Activated T-cell treated with anti-CD3 and anti-CD28 coated beads, Interleukin-2, amount 50 U/mL, for 4 hours (primary cell): ENCODE results near the gene MASP1. TPM values are rescaled to one million over a fixed set of nuclear protein-coding genes. Genes with fewer than 3 reads are reported as not detected.
"Not testable (repeated sequence)": the region's sequence is repeated elsewhere in the genome, so short reads cannot be mapped to it uniquely, and the experiment has no call there.

ENCODE experiments used
- ATAC-seq, 2 donors: fragments of 200-7000 bp; cut with Tn5 transposase; one replicate each; pipeline ENCODE4 v1.10.0; 2021
- DNase-seq: peaks from one replicate; pipeline ENCODE4 v3.0.0-alpha.2; 2020
- H3K27me3 Mint-ChIP-seq: one replicate; pipeline ENCODE4 v1.8.0; 2021; ENCODE audit warnings: low read depth, mixed read lengths
- H3K36me3 Mint-ChIP-seq: one replicate; pipeline ENCODE4 v1.8.0; 2022; ENCODE audit warnings: mixed read lengths; ENCODE audit not compliant: insufficient read depth
- H3K4me1 Mint-ChIP-seq: one replicate; pipeline ENCODE4 v1.8.0; 2021; ENCODE audit warnings: low read depth, mixed read lengths
- H3K4me3 Mint-ChIP-seq: one replicate; pipeline ENCODE4 v1.8.0; 2021; ENCODE audit warnings: mild to moderate bottlenecking, moderate library complexity, mixed read lengths
- H3K9me3 Mint-ChIP-seq: one replicate; pipeline ENCODE4 v1.8.0; 2021; ENCODE audit warnings: mixed read lengths
- total RNA-seq, 3 donors: library from RNA; stranded (reverse); gene quantifications; one replicate each; pipeline ENCODE4 v1.2.1, GENCODE V29; 2021

Gene MASP1
- total RNA-seq, 3 donors from 2014 or later = 0.13 to 0.35 TPM; not detected in 1

- DNase-seq = no peak
- ATAC-seq = no peak
- no peak overlapping the region for H3K4me3 Mint-ChIP-seq
Measured at GRCh38 chr3:187210545-187211327, 80.8 kb downstream of the MASP1 start.

GRCh38 chr3:187210091-187210490 lies 81.4 kb downstream of the MASP1 start:
- ATAC-seq = no peak
- Mint-ChIP-seq H3K36me3 (no peaks in the 10 kb centered on the region), H3K9me3 (no peaks in the 10 kb centered on the region), H3K27me3 (peaks cover 9% of the 10 kb centered on the region), H3K4me1 (no peaks in the 10 kb centered on the region), H3K4me3 (no peak overlapping the region)
- DNase-seq = no peak

More at GRCh38 chr3:187210545-187211327, 80.8 kb downstream of the MASP1 start:
- no peaks in the 10 kb centered on the region for H3K36me3 Mint-ChIP-seq
- peaks cover 4% of the 10 kb centered on the region for H3K27me3 Mint-ChIP-seq
- H3K9me3 Mint-ChIP-seq = no peaks in the 10 kb centered on the region
- no peaks in the 10 kb centered on the region for H3K4me1 Mint-ChIP-seq

- no peaks in the 10 kb centered on the region for H3K4me1 Mint-ChIP-seq
Measured at GRCh38 chr3:187209491-187209890, 82.0 kb downstream of the MASP1 start.

GRCh38 chr3:187208159-187208558 lies 83.4 kb downstream of the MASP1 start:
- Mint-ChIP-seq H3K36me3 (no peaks in the 10 kb centered on the region), H3K27me3 (peaks cover 14% of the 10 kb centered on the region), H3K4me1 (no peaks in the 10 kb centered on the region), H3K9me3 (no peaks in the 10 kb centered on the region), H3K4me3 (no peak overlapping the region)
- DNase-seq (no peak), ATAC-seq (no peak)

More at GRCh38 chr3:187209491-187209890, 82.0 kb downstream of the MASP1 start:
- no peaks in the 10 kb centered on the region for H3K36me3 Mint-ChIP-seq
- no peak for ATAC-seq
- H3K9me3 Mint-ChIP-seq = no peaks in the 10 kb centered on the region
- no peak overlapping the region for H3K4me3 Mint-ChIP-seq
- peaks cover 12% of the 10 kb centered on the region for H3K27me3 Mint-ChIP-seq
- no peak for DNase-seq

- ATAC-seq (no peak), DNase-seq (no peak)
- Mint-ChIP-seq H3K4me3 (no peak overlapping the region), H3K4me1 (no peaks in the 10 kb centered on the region), H3K27me3 (peaks cover 14% of the 10 kb centered on the region), H3K36me3 (no peaks in the 10 kb centered on the region), H3K9me3 (no peaks in the 10 kb centered on the region)
Measured at GRCh38 chr3:187207624-187208023, 83.9 kb downstream of the MASP1 start.

GRCh38 chr3:187207062-187207461 lies 84.5 kb downstream of the MASP1 start:
- Mint-ChIP-seq H3K36me3 (no peaks in the 10 kb centered on the region), H3K4me3 (no peak overlapping the region), H3K4me1 (no peaks in the 10 kb centered on the region), H3K27me3 (peaks cover 14% of the 10 kb centered on the region), H3K9me3 (no peaks in the 10 kb centered on the region)
- DNase-seq (no peak), ATAC-seq (no peak)

GRCh38 chr3:187205683-187206082 lies 85.9 kb downstream of the MASP1 start:
- Mint-ChIP-seq H3K36me3 (no peaks in the 10 kb centered on the region), H3K27me3 (peaks cover 14% of the 10 kb centered on the region), H3K4me1 (no peaks in the 10 kb centered on the region), H3K9me3 (no peaks in the 10 kb centered on the region), H3K4me3 (no peak overlapping the region)
- no peak for ATAC-seq
- DNase-seq = no peak

GRCh38 chr3:187199463-187200050 lies 92.0 kb downstream of the MASP1 start:
- DNase-seq, H3K4me3 Mint-ChIP-seq, H3K9me3 Mint-ChIP-seq, H3K36me3 Mint-ChIP-seq, ATAC-seq, H3K4me1 Mint-ChIP-seq: not testable (repeated sequence)
- H3K27me3 Mint-ChIP-seq = peaks cover 20% of the 10 kb centered on the region

- DNase-seq = no peak
- Mint-ChIP-seq H3K4me1 (no peaks in the 10 kb centered on the region), H3K27me3 (peaks cover 24% of the 10 kb centered on the region), H3K9me3 (no peaks in the 10 kb centered on the region), H3K4me3 (no peak overlapping the region), H3K36me3 (no peaks in the 10 kb centered on the region)
- ATAC-seq = no peak
Measured at GRCh38 chr3:187198490-187198889, 93.0 kb downstream of the MASP1 start.

GRCh38 chr3:187197335-187197649 lies 94.2 kb downstream of the MASP1 start, which contains the start of gene RTP1:
TSS of gene RTP1 (plus strand) at chr3:187197486. CDS start at chr3:187197516, 30 bp downstream.
- no peak within 1 kb of the TSS for H3K4me3 Mint-ChIP-seq
- H3K4me1 Mint-ChIP-seq = no peaks in the 10 kb centered on the region
- peaks cover 27% of the 10 kb centered on the region for H3K27me3 Mint-ChIP-seq
- no peaks in the 10 kb centered on the region for H3K36me3 Mint-ChIP-seq
- H3K9me3 Mint-ChIP-seq = no peaks in the 10 kb centered on the region
- no peak for DNase-seq
- ATAC-seq = no peak

GRCh38 chr3:187196573-187197334 lies 94.8 kb downstream of the MASP1 start:
- DNase-seq = no peak
- Mint-ChIP-seq H3K9me3 (no peaks in the 10 kb centered on the region), H3K4me1 (no peaks in the 10 kb centered on the region), H3K27me3 (peaks cover 28% of the 10 kb centered on the region), H3K4me3 (no peak overlapping the region), H3K36me3 (no peaks in the 10 kb centered on the region)
- ATAC-seq = no peak

- DNase-seq (no peak), ATAC-seq (no peak)
- Mint-ChIP-seq H3K9me3 (no peaks in the 10 kb centered on the region), H3K27me3 (peaks cover 44% of the 10 kb centered on the region), H3K4me1 (no peaks in the 10 kb centered on the region), H3K36me3 (no peaks in the 10 kb centered on the region), H3K4me3 (no peak overlapping the region)
Measured at GRCh38 chr3:187193181-187193580, 98.4 kb downstream of the MASP1 start.

- H3K4me3 Mint-ChIP-seq = no peak overlapping the region
- no peaks in the 10 kb centered on the region for H3K36me3 Mint-ChIP-seq
- no peaks in the 10 kb centered on the region for H3K9me3 Mint-ChIP-seq
- H3K27me3 Mint-ChIP-seq = peaks cover 41% of the 10 kb centered on the region
- ATAC-seq = no peak
- DNase-seq = no peak
- no peaks in the 10 kb centered on the region for H3K4me1 Mint-ChIP-seq
Measured at GRCh38 chr3:187191271-187191670, 100.3 kb downstream of the MASP1 start.

- Mint-ChIP-seq H3K27me3 (peaks cover 28% of the 10 kb centered on the region), H3K4me1 (no peaks in the 10 kb centered on the region), H3K9me3 (no peaks in the 10 kb centered on the region), H3K36me3 (no peaks in the 10 kb centered on the region), H3K4me3 (no peak overlapping the region)
- DNase-seq = no peak
- no peak for ATAC-seq
Measured at GRCh38 chr3:187188931-187189330, 102.6 kb downstream of the MASP1 start.
